ENCODE results near the gene ASF1B.

- no peak for TF ChIP-seq EP300 (IDR thresholded peaks at IDR 0.05; ENCODE audit: borderline replicate concordance)
- TF ChIP-seq, protein P1, sequence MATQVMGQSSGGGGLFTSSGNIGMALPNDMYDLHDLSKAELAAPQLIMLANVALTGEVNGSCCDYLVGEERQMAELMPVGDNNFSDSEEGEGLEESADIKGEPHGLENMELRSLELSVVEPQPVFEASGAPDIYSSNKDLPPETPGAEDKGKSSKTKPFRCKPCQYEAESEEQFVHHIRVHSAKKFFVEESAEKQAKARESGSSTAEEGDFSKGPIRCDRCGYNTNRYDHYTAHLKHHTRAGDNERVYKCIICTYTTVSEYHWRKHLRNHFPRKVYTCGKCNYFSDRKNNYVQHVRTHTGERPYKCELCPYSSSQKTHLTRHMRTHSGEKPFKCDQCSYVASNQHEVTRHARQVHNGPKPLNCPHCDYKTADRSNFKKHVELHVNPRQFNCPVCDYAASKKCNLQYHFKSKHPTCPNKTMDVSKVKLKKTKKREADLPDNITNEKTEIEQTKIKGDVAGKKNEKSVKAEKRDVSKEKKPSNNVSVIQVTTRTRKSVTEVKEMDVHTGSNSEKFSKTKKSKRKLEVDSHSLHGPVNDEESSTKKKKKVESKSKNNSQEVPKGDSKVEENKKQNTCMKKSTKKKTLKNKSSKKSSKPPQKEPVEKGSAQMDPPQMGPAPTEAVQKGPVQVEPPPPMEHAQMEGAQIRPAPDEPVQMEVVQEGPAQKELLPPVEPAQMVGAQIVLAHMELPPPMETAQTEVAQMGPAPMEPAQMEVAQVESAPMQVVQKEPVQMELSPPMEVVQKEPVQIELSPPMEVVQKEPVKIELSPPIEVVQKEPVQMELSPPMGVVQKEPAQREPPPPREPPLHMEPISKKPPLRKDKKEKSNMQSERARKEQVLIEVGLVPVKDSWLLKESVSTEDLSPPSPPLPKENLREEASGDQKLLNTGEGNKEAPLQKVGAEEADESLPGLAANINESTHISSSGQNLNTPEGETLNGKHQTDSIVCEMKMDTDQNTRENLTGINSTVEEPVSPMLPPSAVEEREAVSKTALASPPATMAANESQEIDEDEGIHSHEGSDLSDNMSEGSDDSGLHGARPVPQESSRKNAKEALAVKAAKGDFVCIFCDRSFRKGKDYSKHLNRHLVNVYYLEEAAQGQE (IDR thresholded peaks at IDR 0.05; ENCODE audit: low read depth): no peak
- TF ChIP-seq USF1 (IDR thresholded peaks at IDR 0.05): no peak
- no peak for TF ChIP-seq YY1 (IDR thresholded peaks at IDR 0.05; ENCODE audit: low read depth)
- TF ChIP-seq EGR1 (IDR thresholded peaks at IDR 0.05): no peak
- TF ChIP-seq FOXM1 (IDR thresholded peaks at IDR 0.05; ENCODE audit: borderline replicate concordance, low read depth): no peak
- TF ChIP-seq MAX (IDR thresholded peaks at IDR 0.05): 0 out of 2 replicates have a peak, but pooled peaks have one; percentile 1
- TF ChIP-seq TCF12 (IDR thresholded peaks at IDR 0.05; ENCODE audit: low read depth): no peak
- TF ChIP-seq NFIC (IDR thresholded peaks at IDR 0.05): no peak
- TF ChIP-seq TEAD4 (IDR thresholded peaks at IDR 0.05): no peak
- no peak for TF ChIP-seq CREB1 (IDR thresholded peaks at IDR 0.05; ENCODE audit: low read depth)
- no peak for TF ChIP-seq CEBPB (IDR thresholded peaks at IDR 0.05)
- TF ChIP-seq RAD21 (IDR thresholded peaks at IDR 0.05; ENCODE audit: low read depth): no peak
Observed at GRCh38 chr19:14091813-14092462, 44.5 kb downstream of the ASF1B start.
